SK-N-MC (cell line): Measurements from ENCODE around the gene PTPMT1.

ENCODE experiments used
- EZH2 ChIP-seq: fragments of 200-600 bp; sonication (generic); IDR thresholded peaks from one replicate; pipeline ENCODE4 v1.6.1; 2017; ENCODE audit warnings: antibody characterized with exemption
- POLR2AphosphoS5 ChIP-seq: IDR thresholded peaks from 2 replicates; pipeline ENCODE4 v1.6.1; 2012; ENCODE audit warnings: mild to moderate bottlenecking, low read depth, low read length, borderline replicate concordance

DNA sequence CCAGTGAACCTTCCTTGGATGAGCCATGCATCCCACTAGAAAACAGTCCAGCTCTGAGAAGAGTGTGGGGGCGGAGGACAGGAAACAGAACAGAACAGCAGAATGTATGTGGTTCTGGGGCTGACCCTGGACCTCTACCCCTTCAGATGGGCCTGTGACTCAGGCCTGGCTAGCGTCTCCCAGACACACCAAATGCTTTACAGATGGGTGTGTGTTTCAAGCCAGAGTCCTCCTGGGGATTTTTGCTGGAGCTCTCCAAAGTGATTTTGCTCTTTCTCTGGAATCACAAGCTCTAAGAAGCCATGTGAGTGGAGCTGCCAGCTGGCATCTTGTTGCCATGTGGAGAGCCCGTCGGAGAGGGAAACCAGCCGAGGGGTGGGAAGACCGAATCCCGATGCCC, 42.0 kb downstream of the PTPMT1 start:
- no peak for TF ChIP-seq EZH2
- no peak for TF ChIP-seq POLR2AphosphoS5
